SK-N-SH treated with all-trans-retinoic acid at 6 μM for 48 hours (cell line): ENCODE measurements around the gene ZSWIM8.

Source experiments
- GLIS3 ChIP-seq: fragments of 250-450 bp; sonication (Bioruptor Pico); IDR thresholded peaks from 2 replicates; pipeline ENCODE4 v1.5.0; 2020; ENCODE audit warnings: mild to moderate bottlenecking, moderate library complexity
- OSR1 ChIP-seq: fragments of 250-450 bp; sonication (Bioruptor Pico); IDR thresholded peaks from 2 replicates; pipeline ENCODE4 v1.8.0; 2022; ENCODE audit warnings: moderate library complexity, mild to moderate bottlenecking, inconsistent platforms
- TCF4 ChIP-seq: fragments of 250-450 bp; sonication (Bioruptor Pico); IDR thresholded peaks from 2 replicates; pipeline ENCODE4 v1.8.0; 2021; ENCODE audit warnings: mild to moderate bottlenecking, moderate library complexity, borderline replicate concordance
- ZC3H10 ChIP-seq: fragments of 250-450 bp; sonication (Bioruptor Pico); IDR thresholded peaks from 2 replicates; pipeline ENCODE4 v1.5.1; 2021; ENCODE audit warnings: mild to moderate bottlenecking, moderate library complexity
- ZFP30 ChIP-seq: fragments of 450-650 bp; formaldehyde crosslinking; IDR thresholded peaks from 2 replicates; pipeline ENCODE4 v1.5.0; 2022; ENCODE audit warnings: mild to moderate bottlenecking, moderate library complexity
- TF ChIP-seq, protein P1 (sequence below): fragments of 250-450 bp; sonication (Bioruptor Pico); IDR thresholded peaks from 2 replicates; pipeline ENCODE4 v1.5.1; 2020; ENCODE audit warnings: low read depth, mild to moderate bottlenecking, moderate library complexity
- TF ChIP-seq, protein P2 (sequence below): fragments of 250-450 bp; sonication (Bioruptor Pico); IDR thresholded peaks from 2 replicates; pipeline ENCODE4 v1.8.0; 2020; ENCODE audit warnings: mild to moderate bottlenecking, moderate library complexity, borderline replicate concordance

DNA sequence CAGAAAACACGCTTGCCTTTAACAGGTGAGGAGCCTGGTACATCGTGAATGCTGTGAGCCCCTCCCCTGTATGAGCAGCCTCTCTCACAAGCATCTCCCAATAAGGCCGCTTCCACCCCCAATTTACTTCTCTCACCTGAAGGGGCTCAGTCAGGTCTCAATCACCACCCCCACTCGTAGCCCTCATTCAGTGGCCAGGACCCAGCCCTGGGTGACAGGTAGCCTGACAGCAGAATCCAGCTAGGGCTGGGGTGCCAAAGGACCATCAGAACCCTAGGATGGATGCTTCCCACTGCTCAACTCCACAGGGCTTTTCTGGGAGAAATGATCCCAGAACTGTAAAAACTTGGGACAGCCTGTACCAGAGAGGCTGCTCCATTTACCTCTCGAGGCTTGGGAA, 32.4 kb downstream of the ZSWIM8 start:
- TF ChIP-seq GLIS3 (no peak), ZFP30 (CRISPR knock-in tag) (no peak), ZC3H10 (CRISPR knock-in tag) (no peak), TCF4 (CRISPR knock-in tag) (no peak), OSR1 (CRISPR knock-in tag) (no peak)
- TF ChIP-seq, protein P1, sequence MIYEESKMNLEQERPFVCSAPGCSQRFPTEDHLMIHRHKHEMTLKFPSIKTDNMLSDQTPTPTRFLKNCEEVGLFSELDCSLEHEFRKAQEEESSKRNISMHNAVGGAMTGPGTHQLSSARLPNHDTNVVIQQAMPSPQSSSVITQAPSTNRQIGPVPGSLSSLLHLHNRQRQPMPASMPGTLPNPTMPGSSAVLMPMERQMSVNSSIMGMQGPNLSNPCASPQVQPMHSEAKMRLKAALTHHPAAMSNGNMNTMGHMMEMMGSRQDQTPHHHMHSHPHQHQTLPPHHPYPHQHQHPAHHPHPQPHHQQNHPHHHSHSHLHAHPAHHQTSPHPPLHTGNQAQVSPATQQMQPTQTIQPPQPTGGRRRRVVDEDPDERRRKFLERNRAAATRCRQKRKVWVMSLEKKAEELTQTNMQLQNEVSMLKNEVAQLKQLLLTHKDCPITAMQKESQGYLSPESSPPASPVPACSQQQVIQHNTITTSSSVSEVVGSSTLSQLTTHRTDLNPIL (CRISPR knock-in tag): no peak
- TF ChIP-seq, protein P2, sequence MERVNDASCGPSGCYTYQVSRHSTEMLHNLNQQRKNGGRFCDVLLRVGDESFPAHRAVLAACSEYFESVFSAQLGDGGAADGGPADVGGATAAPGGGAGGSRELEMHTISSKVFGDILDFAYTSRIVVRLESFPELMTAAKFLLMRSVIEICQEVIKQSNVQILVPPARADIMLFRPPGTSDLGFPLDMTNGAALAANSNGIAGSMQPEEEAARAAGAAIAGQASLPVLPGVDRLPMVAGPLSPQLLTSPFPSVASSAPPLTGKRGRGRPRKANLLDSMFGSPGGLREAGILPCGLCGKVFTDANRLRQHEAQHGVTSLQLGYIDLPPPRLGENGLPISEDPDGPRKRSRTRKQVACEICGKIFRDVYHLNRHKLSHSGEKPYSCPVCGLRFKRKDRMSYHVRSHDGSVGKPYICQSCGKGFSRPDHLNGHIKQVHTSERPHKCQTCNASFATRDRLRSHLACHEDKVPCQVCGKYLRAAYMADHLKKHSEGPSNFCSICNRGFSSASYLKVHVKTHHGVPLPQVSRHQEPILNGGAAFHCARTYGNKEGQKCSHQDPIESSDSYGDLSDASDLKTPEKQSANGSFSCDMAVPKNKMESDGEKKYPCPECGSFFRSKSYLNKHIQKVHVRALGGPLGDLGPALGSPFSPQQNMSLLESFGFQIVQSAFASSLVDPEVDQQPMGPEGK (CRISPR knock-in tag): no peak
